T-helper 2 cell treated with Interferon-gamma antibody and Interleukin-4, amounts not matched to agents 5 μg/mL and 100 μg/mL, for 36 hours (primary cell): ENCODE data around the gene CALD1.

Experiments
- DNase-seq: peaks from one replicate; pipeline ENCODE4 v3.0.0; 2021; ENCODE audit warnings: low spot score
- H3K27ac Mint-ChIP-seq: one replicate; pipeline ENCODE4 v1.8.0; 2021; ENCODE audit warnings: mild to moderate bottlenecking, mixed read lengths
- H3K27me3 Mint-ChIP-seq: one replicate; pipeline ENCODE4 v1.8.0; 2021; ENCODE audit warnings: low read depth, mixed read lengths
- H3K36me3 Mint-ChIP-seq: one replicate; pipeline ENCODE4 v1.8.0; 2021; ENCODE audit warnings: low read depth, mixed read lengths
- H3K4me1 Mint-ChIP-seq: one replicate; pipeline ENCODE4 v1.8.0; 2021; ENCODE audit warnings: low read depth, mixed read lengths
- H3K4me3 Mint-ChIP-seq: one replicate; pipeline ENCODE4 v1.8.0; 2022; ENCODE audit warnings: mild to moderate bottlenecking, moderate library complexity, mixed read lengths
- H3K9me3 Mint-ChIP-seq: one replicate; pipeline ENCODE4 v1.8.0; 2021; ENCODE audit warnings: mixed read lengths

The CALD1 gene

GRCh38 chr7:134814730-134815364, 35.4 kb downstream of the CALD1 start:
- no peak for DNase-seq
- Mint-ChIP-seq H3K27me3 (no peaks in the 10 kb centered on the region), H3K9me3 (peaks cover 5% of the 10 kb centered on the region), H3K36me3 (no peaks in the 10 kb centered on the region), H3K4me3 (no peak overlapping the region), H3K27ac (no peak overlapping the region), H3K4me1 (peaks cover 2% of the 10 kb centered on the region)

GRCh38 chr7:134818613-134819345, 39.3 kb downstream of the CALD1 start:
- DNase-seq = no peak

GRCh38 chr7:134819401-134819800, 40.0 kb downstream of the CALD1 start:
- H3K4me3 Mint-ChIP-seq = no peak overlapping the region
- H3K4me1 Mint-ChIP-seq = no peaks in the 10 kb centered on the region
- peaks cover 1% of the 10 kb centered on the region for H3K27me3 Mint-ChIP-seq
- H3K9me3 Mint-ChIP-seq = no peaks in the 10 kb centered on the region
- H3K27ac Mint-ChIP-seq = no peak overlapping the region
- no peaks in the 10 kb centered on the region for H3K36me3 Mint-ChIP-seq
- no peak for DNase-seq

More at GRCh38 chr7:134818613-134819345, 39.3 kb downstream of the CALD1 start:
- no peaks in the 10 kb centered on the region for H3K36me3 Mint-ChIP-seq
- no peak overlapping the region for H3K4me3 Mint-ChIP-seq
- H3K4me1 Mint-ChIP-seq = no peaks in the 10 kb centered on the region
- no peaks in the 10 kb centered on the region for H3K9me3 Mint-ChIP-seq
- H3K27me3 Mint-ChIP-seq = no peaks in the 10 kb centered on the region
- no peak overlapping the region for H3K27ac Mint-ChIP-seq

- no peak for DNase-seq
- Mint-ChIP-seq H3K4me1 (no peaks in the 10 kb centered on the region), H3K4me3 (no peak overlapping the region), H3K9me3 (no peaks in the 10 kb centered on the region), H3K36me3 (no peaks in the 10 kb centered on the region), H3K27ac (no peak overlapping the region), H3K27me3 (peaks cover 2% of the 10 kb centered on the region)
Measured at GRCh38 chr7:134820295-134820694, 40.9 kb downstream of the CALD1 start.

- Mint-ChIP-seq H3K27me3 (peaks cover 2% of the 10 kb centered on the region), H3K27ac (no peak overlapping the region), H3K4me3 (no peak overlapping the region), H3K9me3 (no peaks in the 10 kb centered on the region), H3K36me3 (no peaks in the 10 kb centered on the region), H3K4me1 (no peaks in the 10 kb centered on the region)
- DNase-seq = no peak
Measured at GRCh38 chr7:134820778-134821177, 41.3 kb downstream of the CALD1 start.

- H3K36me3 Mint-ChIP-seq = no peaks in the 10 kb centered on the region
- H3K27me3 Mint-ChIP-seq = peaks cover 2% of the 10 kb centered on the region
- H3K27ac Mint-ChIP-seq = no peak overlapping the region
- no peak overlapping the region for H3K4me3 Mint-ChIP-seq
- no peak for DNase-seq
- H3K4me1 Mint-ChIP-seq = no peaks in the 10 kb centered on the region
- H3K9me3 Mint-ChIP-seq = no peaks in the 10 kb centered on the region
Measured at GRCh38 chr7:134823400-134823799, 44.0 kb downstream of the CALD1 start.

- H3K4me3 Mint-ChIP-seq = no peak overlapping the region
- H3K9me3 Mint-ChIP-seq = no peaks in the 10 kb centered on the region
- peaks cover 2% of the 10 kb centered on the region for H3K27me3 Mint-ChIP-seq
- DNase-seq = no peak
- H3K36me3 Mint-ChIP-seq = no peaks in the 10 kb centered on the region
- H3K27ac Mint-ChIP-seq = no peak overlapping the region
- no peaks in the 10 kb centered on the region for H3K4me1 Mint-ChIP-seq
Measured at GRCh38 chr7:134825666-134826065, 46.2 kb downstream of the CALD1 start.

GRCh38 chr7:134826105-134826504, 46.7 kb downstream of the CALD1 start:
- no peak overlapping the region for H3K27ac Mint-ChIP-seq
- H3K36me3 Mint-ChIP-seq = no peaks in the 10 kb centered on the region
- no peak overlapping the region for H3K4me3 Mint-ChIP-seq
- DNase-seq = no peak
- peaks cover 2% of the 10 kb centered on the region for H3K27me3 Mint-ChIP-seq
- H3K9me3 Mint-ChIP-seq = no peaks in the 10 kb centered on the region
- H3K4me1 Mint-ChIP-seq = no peaks in the 10 kb centered on the region

- Mint-ChIP-seq H3K36me3 (no peaks in the 10 kb centered on the region), H3K4me3 (no peak overlapping the region), H3K9me3 (no peaks in the 10 kb centered on the region), H3K27ac (no peak overlapping the region), H3K27me3 (peaks cover 2% of the 10 kb centered on the region), H3K4me1 (no peaks in the 10 kb centered on the region)
- no peak for DNase-seq
Measured at GRCh38 chr7:134827436-134827835, 48.0 kb downstream of the CALD1 start.

GRCh38 chr7:134827889-134828288, 48.5 kb downstream of the CALD1 start:
- Mint-ChIP-seq H3K4me1 (no peaks in the 10 kb centered on the region), H3K9me3 (no peaks in the 10 kb centered on the region), H3K36me3 (no peaks in the 10 kb centered on the region), H3K27me3 (peaks cover 2% of the 10 kb centered on the region), H3K27ac (no peak overlapping the region), H3K4me3 (no peak overlapping the region)
- no peak for DNase-seq

- Mint-ChIP-seq H3K27me3 (peaks cover 2% of the 10 kb centered on the region), H3K27ac (no peak overlapping the region), H3K4me1 (no peaks in the 10 kb centered on the region), H3K36me3 (no peaks in the 10 kb centered on the region), H3K9me3 (no peaks in the 10 kb centered on the region), H3K4me3 (no peak overlapping the region)
- DNase-seq = no peak
Measured at GRCh38 chr7:134828361-134828760, 48.9 kb downstream of the CALD1 start.

- DNase-seq = no peak
- no peaks in the 10 kb centered on the region for H3K9me3 Mint-ChIP-seq
- no peaks in the 10 kb centered on the region for H3K4me1 Mint-ChIP-seq
- H3K36me3 Mint-ChIP-seq = no peaks in the 10 kb centered on the region
- no peak overlapping the region for H3K4me3 Mint-ChIP-seq
- no peaks in the 10 kb centered on the region for H3K27me3 Mint-ChIP-seq
- no peak overlapping the region for H3K27ac Mint-ChIP-seq
Measured at GRCh38 chr7:134829380-134829986, 50.0 kb downstream of the CALD1 start.

- no peak overlapping the region for H3K27ac Mint-ChIP-seq
- no peak for DNase-seq
- no peaks in the 10 kb centered on the region for H3K4me1 Mint-ChIP-seq
- H3K4me3 Mint-ChIP-seq = no peak overlapping the region
- no peaks in the 10 kb centered on the region for H3K27me3 Mint-ChIP-seq
- no peaks in the 10 kb centered on the region for H3K36me3 Mint-ChIP-seq
- no peaks in the 10 kb centered on the region for H3K9me3 Mint-ChIP-seq
Measured at GRCh38 chr7:134831862-134832261, 52.4 kb downstream of the CALD1 start.

- Mint-ChIP-seq H3K9me3 (no peaks in the 10 kb centered on the region), H3K4me1 (no peaks in the 10 kb centered on the region), H3K27ac (no peak overlapping the region), H3K4me3 (no peak overlapping the region), H3K36me3 (no peaks in the 10 kb centered on the region), H3K27me3 (no peaks in the 10 kb centered on the region)
- no peak for DNase-seq
Measured at GRCh38 chr7:134832367-134832766, 52.9 kb downstream of the CALD1 start.
